Measurements from ENCODE around the gene DACH1.

The DACH1 gene

DNA sequence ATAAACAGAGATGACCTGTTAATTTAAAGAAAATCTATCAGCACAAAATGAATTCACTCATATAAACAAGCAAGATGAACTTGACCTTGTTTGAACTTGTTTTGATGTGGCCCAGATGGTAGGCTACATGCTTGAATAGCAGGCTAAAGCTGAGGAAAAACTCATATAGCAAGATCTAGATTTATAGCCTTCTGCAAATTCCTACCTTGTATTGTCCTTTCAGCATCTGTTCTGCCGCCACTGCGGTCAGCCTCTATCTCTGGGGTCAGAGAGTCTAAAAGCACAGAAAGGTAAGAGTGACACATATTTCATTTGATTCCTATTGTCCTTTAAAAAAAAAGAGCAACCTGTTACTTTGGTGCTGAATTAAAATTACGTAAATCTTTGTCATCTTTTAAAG, 392.1 kb downstream of the DACH1 start:
- FAIRE-seq, result no peak

DNA sequence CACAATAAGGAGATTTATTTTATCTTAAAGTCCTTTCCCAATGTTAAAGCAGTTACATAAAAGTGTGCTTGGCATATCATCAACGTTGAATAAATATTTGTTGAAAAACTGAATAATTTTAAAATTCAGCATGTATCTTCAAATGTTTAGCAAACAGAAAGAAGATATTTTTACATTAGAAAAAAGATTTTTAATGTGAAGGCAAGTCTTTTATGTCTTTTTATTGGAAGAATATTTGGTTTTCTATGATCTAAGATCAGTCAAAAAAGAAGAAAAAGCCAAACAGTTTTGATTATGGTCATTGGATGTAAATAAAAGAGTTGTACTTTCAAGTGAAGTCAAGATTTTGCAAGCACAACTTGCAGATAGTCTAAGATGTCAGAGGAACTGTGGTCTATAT, 397.4 kb downstream of the DACH1 start:
- FAIRE-seq, result no peak

DNA sequence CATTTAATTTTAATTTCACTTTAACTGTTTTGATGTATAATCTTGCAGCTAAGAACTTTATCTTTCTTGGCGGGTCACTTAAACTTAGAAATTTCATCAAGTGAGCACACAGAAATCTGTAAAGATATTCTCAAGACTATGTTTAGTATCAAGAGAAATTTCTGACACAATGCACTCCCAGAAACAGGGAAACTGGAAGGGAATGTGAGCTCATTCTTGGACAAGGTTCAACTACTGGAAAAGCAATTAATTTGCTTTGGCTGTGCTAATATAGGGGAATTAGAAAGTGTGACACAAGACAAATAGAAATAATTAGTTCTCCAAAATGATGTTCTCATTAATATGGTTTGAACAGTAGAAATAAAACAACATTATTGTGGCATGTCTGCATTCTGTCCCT, 402.3 kb downstream of the DACH1 start:
- FAIRE-seq, result no peak

DNA sequence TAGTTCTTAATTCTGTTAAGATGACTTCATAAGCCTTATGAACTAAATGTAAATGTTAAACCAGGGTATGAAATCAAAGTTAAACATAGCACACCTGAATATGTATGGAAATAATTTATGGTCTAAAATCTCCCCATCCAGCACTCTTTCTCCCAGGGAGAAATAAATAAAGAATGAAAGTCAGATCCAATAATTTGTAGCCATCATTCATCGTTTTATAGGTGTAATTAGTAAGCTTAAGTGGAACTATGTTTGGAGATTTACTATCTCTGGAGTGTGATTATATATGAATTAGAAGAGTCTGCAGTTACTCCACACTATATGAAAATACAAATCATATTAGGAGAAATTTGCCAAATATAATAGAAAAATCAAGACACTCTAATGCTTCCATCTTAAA, 405.1 kb downstream of the DACH1 start:
- FAIRE-seq, result no peak

DNA sequence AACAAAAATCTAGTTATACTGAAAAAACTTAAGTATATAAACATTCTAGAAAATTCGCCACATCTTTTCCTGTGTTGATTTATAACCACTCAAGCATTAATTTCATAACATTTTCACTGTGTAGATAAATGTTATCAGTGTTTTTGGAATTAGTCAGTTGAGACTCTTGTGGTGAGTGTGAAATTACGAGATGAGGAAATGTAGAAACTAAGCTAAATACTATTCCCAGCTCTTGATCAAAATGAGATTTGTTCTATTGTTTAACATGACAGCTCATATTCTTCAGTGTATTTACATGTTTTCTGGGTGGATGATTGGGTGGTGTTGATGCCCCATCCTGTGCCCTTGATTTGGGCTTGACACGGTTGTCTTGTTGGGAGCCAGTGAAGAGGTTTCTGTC, 406.8 kb downstream of the DACH1 start:
- FAIRE-seq, result no peak

DNA sequence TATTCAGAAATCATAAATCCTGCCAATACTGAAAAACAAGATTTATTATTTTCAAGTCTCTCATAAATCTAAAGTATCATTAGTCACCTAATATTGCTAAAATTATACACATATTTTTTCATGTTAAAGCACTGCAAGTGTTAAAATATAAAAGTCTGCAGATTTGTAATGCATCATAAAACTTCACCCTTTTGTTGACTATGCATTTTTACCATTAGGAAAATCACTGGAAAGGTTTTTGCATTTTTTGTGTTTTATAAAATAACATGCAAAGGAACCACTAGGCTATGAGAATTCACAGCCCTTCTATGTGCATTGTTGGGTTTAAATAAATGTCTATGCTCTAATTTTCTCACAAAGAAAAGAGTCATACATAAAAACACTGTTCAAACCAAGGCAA, 407.3 kb downstream of the DACH1 start:
- FAIRE-seq, result no peak

DNA sequence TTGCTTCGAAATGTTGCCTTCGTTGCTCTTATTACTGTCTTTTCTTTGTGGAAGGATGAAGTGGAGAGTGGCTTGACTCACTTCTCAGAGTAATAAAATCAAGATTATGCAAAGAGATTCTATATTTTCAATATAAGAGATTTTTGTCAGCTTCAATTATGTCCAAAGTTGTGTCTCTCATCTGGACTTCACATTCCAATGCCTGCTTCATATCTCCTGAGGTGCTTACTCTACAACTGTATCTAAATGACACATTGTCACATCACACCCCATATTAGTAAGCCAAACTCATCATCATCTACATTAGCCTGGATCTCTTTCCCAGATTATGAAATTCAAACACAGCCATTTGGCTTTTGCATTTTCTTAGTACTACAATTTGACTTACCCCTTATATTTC, 409.4 kb downstream of the DACH1 start:
- FAIRE-seq, result no peak

DNA sequence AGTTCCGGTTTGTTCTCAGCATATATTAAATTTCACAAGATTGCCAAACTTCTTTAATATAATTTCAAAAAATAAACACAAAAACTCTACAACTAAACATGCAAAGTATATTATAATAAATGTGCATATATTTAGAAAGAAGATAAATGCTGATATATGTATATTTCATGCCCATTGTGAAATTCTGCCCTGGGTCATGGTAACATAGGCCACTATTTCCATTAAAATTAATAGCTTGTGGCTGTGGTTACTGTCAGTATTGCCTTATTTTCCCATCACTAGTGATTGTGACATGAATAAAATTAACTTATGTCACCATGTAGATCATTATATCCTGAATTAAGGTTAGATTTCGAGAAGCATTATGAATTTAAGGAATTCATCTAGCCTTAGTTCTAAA, 410.9 kb downstream of the DACH1 start:
- no peak for FAIRE-seq

DNA sequence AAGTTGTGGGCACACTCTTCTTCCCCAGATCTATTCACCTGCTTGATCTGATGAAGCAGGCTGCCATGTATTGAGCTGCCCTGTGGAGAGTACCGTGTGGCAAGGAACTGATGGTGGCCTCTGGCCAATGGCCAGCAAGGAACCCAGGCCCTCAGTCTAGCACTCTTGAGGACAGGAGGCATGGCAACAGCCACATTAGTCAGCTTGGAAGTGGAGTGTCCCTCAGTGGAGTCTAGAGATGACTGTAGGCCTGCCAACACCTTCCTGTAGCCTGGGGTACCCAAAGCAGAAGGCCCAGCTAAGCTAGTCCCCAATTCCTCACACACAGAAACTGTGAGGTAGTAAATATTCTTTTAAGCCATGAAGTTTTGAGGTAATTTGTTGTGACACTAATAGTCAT, 412.5 kb downstream of the DACH1 start:
- FAIRE-seq, result no peak

DNA sequence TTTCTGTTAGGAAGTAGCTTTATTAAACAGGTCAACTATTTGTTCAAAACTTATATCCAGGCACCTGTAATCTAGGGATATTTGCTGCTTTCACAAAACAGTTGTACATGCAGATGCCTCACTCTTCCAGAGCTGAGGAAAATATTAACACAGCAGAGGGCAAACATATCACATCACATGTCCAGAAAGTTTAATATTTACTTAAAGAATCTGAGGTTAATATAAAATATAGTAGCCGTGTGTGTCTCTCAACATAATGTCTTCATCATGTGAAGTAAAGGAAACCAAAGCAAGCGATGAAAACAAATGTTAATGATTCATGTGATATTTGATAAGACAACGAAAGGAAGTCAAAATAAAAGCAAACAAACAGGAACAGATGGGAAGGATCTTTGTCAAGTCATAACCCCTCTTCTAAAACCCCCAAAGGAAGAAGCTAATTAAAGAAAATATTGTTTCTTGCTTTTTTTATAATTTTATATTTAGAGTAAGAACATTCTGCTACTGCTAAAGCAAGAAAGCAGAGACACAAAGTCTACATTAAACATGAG, 418.8 kb downstream of the DACH1 start:
- no peak for FAIRE-seq

DNA sequence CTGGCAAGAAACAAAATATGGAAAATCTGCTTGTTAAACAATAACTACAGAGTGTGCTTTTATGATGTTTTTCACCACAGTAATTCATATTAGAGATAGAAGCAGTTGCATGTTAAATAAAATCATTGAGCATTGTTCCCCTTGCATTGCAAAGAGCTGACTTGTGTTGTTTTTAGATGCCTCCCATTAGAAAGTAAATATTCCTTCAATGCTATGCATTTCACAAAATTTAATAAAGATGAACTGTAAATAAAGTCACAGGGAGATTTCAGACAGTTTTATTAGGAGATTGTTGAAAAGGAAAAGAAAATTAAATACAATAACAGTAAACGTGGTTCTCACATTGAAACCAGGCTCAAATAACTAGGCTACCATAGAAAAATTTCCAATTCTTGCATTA, 429.3 kb downstream of the DACH1 start:
- FAIRE-seq, result no peak

DNA sequence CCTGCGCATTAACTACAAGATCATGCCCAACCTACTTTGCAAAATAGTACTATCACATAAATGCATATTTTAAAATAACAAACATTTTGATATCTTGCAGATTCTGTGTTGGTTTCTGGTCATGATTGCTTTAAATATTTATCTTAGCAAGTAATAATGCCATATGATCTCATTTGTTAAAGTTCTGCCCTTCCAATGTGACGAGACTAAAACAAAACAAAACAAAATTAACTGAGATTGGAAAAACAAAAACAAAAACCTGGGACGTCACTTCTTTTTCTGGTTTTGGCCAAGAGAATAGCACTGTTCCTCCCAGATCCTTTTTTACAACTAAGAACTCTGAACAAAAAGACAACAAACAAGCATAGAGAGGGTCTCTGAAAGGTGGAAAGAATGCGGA, 436.3 kb downstream of the DACH1 start:
- no peak for FAIRE-seq

DNA sequence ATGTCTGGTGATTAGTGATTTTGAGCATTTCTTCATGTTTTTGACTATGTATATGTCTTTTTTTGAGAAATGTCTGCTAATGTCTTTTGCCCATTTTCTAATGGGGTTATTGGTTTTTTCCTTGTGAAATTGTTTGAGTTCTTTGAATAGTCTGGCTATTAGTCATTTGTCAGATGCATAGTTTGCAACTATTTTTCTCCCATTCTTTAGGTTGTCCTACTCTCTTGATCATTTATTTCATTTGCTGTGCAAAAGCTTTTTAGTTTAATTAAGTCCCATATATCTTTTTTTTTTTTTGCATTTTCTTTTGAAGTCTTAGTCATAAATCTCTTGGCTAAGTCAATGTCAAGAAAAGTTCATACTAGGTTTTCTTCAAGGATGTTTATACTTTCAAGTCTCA, 449.8 kb downstream of the DACH1 start:
- no peak for FAIRE-seq

DNA sequence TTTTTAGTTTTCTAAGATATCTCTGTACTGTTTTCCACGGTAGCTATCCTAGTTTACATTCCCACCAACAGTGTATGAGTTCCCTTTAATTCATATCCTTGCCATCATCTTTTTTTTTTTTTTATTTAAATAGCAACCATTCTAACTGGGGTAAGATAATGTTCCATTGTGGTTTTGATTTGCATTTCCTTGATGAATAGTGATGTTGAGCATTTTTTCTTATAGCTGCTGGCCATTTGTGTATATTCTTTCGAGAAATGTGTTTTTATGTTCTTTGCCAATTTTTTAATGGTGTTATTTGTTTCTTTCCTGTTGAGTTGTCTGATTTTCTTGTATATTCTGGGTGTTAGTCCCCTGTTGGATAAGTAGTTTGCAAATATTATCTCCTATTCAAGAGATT, 454.8 kb downstream of the DACH1 start:
- no peak for FAIRE-seq

DNA sequence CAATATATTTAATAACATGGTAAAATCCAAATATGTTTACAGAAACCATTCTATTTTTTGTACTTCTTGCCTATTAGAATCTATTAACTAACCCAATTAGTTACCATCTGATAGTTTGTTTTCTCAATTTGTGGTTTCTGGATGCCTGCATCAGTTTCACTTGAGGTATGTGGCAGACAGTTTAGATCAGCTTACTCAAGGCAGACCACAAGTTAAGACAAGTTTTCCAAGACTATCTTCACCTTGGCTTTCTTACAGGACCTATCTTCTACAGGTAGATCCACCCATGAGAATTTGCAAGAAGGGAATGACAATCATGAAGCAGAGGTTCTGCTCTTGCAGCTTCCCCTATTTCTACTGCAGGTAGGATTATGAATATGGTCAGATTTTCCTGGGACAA, 458.6 kb downstream of the DACH1 start:
- FAIRE-seq, result no peak

DNA sequence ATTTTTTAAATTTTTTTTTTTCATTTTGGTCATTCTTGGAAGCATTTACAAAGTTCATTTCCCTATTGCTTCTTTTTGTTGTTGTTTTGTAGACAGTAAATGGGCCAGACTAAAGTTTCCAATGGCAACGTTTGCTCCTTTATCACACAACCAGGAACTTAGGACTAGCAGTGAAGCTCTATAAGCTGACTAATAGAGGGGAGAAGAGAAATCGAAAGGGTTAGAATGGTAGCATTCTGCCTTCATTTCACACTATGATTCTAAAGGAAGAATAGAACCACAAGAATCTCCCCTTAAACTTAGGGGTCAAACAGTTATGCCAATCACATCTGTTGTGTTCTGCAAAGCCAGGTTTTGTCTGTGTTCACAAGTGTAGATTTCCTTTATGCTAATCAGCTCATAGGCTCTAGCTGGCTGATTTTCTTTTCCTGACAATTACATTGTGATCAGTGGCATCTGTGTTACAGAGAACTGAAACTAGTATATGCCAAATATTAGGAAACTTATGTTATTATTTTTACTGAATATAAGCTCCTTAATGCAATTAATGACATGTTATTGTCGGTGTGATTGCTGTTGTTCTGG, 467.3 kb downstream of the DACH1 start:
- FAIRE-seq, result no peak

DNA sequence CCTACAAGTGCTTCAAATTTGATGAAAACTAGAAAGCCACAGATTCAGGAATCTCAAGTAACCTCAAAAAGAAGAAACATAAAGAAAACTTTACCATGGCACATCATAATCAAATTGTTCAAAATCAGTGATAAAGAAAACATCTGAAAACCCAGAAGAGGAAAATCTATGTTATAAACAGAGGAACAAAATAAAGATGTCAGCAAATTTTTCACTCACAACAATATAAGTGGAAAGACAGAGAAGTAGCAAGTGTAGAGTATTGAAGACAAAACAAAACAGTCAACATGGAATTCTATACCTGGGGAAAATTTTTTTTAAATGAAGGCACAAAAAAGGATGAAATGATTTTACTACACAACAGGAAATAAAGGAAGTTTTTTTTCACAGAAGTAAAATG, 470.9 kb downstream of the DACH1 start:
- no peak for FAIRE-seq

DNA sequence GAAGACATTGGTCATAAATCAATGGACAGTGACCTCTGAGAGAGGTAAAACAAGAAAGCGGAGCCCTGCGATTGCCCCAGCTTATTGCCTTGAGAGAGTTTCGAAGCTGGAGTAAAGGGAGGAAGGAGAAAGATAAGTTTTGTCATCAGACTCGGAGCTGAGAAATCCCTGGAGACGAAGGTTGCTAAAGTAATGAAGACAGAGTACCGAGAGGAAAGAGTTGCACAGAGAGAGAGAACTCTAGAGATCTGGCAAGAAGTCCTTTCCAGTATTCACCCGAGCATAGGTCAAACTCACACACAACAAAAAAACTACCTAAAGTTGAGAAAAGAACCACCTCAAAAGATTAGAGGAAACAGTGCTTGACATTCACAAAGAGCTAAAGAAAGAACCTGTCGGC, 472.0 kb downstream of the DACH1 start:
- no peak for FAIRE-seq

DNA sequence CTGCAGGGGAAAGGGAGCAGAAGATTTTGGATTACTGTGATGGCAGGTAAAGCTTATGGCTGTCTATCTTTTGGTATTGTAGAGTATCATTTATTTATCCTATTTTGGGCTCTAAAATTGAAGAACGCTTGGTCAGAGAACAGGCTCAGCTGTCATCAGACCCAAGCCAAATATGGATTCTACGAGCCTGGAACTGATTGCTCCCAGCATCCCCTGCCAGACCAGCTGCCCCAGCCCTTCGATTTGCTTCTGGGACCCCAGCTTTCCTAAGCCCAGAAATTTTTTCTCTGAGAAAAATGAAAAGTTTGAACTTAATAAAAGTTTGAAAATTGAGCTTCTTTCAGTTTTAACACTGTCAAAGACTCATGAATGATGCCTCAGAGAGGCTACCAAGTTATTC, 472.8 kb downstream of the DACH1 start:
- FAIRE-seq, result no peak
